ENCODE measurements around the gene CNNM2.

CNNM2 gene

GRCh38 chr10:103106539-103106938, 188.4 kb downstream of the CNNM2 start:
- Histone ChIP-seq H3F3A (ENCODE audit: control insufficient read depth, insufficient read depth) (no peaks in the 10 kb centered on the region), H4K20me1 (ENCODE audit: control insufficient read depth, insufficient read depth, low read depth, low read length) (no peaks in the 10 kb centered on the region), H3K27me3 (ENCODE audit: control insufficient read depth, low read length) (no peaks in the 10 kb centered on the region), H3K36me3 (ENCODE audit: control insufficient read depth, low read length) (peaks cover 43% of the 10 kb centered on the region), H3K4me2 (ENCODE audit: low read length) (no peak overlapping the region), H3K79me2 (ENCODE audit: control insufficient read depth, low read length) (peaks cover 17% of the 10 kb centered on the region), H3K4me3 (ENCODE audit: low read length) (no peak overlapping the region), H3K27ac (ENCODE audit: low read depth, low read length) (no peak overlapping the region), H3K9me3 (ENCODE audit: control insufficient read depth, insufficient read depth, low read length) (no peaks in the 10 kb centered on the region), H3K9me2 (replicated peaks; ENCODE audit: control insufficient read depth, low read length) (no peaks in the 10 kb centered on the region), H3K4me1 (ENCODE audit: control insufficient read depth, low read length) (peaks cover 20% of the 10 kb centered on the region)
- TF ChIP-seq CTCF (IDR thresholded peaks at IDR 0.05; ENCODE audit: low read depth, low read length, poor library complexity, severe bottlenecking) (no peak), EZH2phosphoT487 (IDR thresholded peaks at IDR 0.05; ENCODE audit: borderline replicate concordance, low read length) (no peak)

- Histone ChIP-seq H3K4me1 (ENCODE audit: control insufficient read depth, low read length) (peaks cover 20% of the 10 kb centered on the region), H3F3A (ENCODE audit: control insufficient read depth, insufficient read depth) (no peaks in the 10 kb centered on the region), H3K36me3 (ENCODE audit: control insufficient read depth, low read length) (peaks cover 19% of the 10 kb centered on the region), H4K20me1 (ENCODE audit: control insufficient read depth, insufficient read depth, low read depth, low read length) (no peaks in the 10 kb centered on the region), H3K79me2 (ENCODE audit: control insufficient read depth, low read length) (peaks cover 30% of the 10 kb centered on the region), H3K9me3 (ENCODE audit: control insufficient read depth, insufficient read depth, low read length) (no peaks in the 10 kb centered on the region), H3K27ac (ENCODE audit: low read depth, low read length) (no peak overlapping the region), H3K4me3 (ENCODE audit: low read length) (no peak overlapping the region), H3K4me2 (ENCODE audit: low read length) (no peak overlapping the region), H3K27me3 (ENCODE audit: control insufficient read depth, low read length) (no peaks in the 10 kb centered on the region), H3K9me2 (replicated peaks; ENCODE audit: control insufficient read depth, low read length) (no peaks in the 10 kb centered on the region)
- TF ChIP-seq CTCF (IDR thresholded peaks at IDR 0.05; ENCODE audit: low read depth, low read length, poor library complexity, severe bottlenecking) (no peak), EZH2phosphoT487 (IDR thresholded peaks at IDR 0.05; ENCODE audit: borderline replicate concordance, low read length) (no peak)
Measured at GRCh38 chr10:103109821-103110220, 191.7 kb downstream of the CNNM2 start.

GRCh38 chr10:103110407-103110806, 192.3 kb downstream of the CNNM2 start:
- H3K36me3 ChIP-seq (ENCODE audit: control insufficient read depth, low read length): peaks cover 13% of the 10 kb centered on the region
- peaks cover 20% of the 10 kb centered on the region for H3K4me1 ChIP-seq (ENCODE audit: control insufficient read depth, low read length)
- no peaks in the 10 kb centered on the region for H3K9me3 ChIP-seq (ENCODE audit: control insufficient read depth, insufficient read depth, low read length)
- TF ChIP-seq CTCF (IDR thresholded peaks at IDR 0.05; ENCODE audit: low read depth, low read length, poor library complexity, severe bottlenecking) (no peak), EZH2phosphoT487 (IDR thresholded peaks at IDR 0.05; ENCODE audit: borderline replicate concordance, low read length) (no peak)
- H3F3A ChIP-seq (ENCODE audit: control insufficient read depth, insufficient read depth): no peaks in the 10 kb centered on the region
- H3K27me3 ChIP-seq (ENCODE audit: control insufficient read depth, low read length): no peaks in the 10 kb centered on the region
- peaks cover 32% of the 10 kb centered on the region for H3K79me2 ChIP-seq (ENCODE audit: control insufficient read depth, low read length)
- no peak overlapping the region for H3K4me3 ChIP-seq (ENCODE audit: low read length)
- H3K27ac ChIP-seq (ENCODE audit: low read depth, low read length): no peak overlapping the region
- H3K9me2 ChIP-seq (replicated peaks; ENCODE audit: control insufficient read depth, low read length): no peaks in the 10 kb centered on the region
- no peak overlapping the region for H3K4me2 ChIP-seq (ENCODE audit: low read length)
- H4K20me1 ChIP-seq (ENCODE audit: control insufficient read depth, insufficient read depth, low read depth, low read length): no peaks in the 10 kb centered on the region
